SK-N-SH (cell line): ENCODE measurements around the gene IGSF9B. TPM values are rescaled to one million over a fixed set of nuclear protein-coding genes. Genes with fewer than 3 reads are reported as not detected.

Source experiments
- CTCF ChIA-PET: fragments of 300-600, 350-600 bp; formaldehyde crosslinking; extraction: SDS; loops from one replicate; lab custom pipeline; 2021; lab: Yijun Ruan, JAX
- POLR2A ChIA-PET: fragments of 350-600 bp; sonication (Branson Sonifier 250); formaldehyde crosslinking; extraction: SDS; loops from one replicate; lab custom pipeline; 2020; ENCODE audit warnings: antibody characterized with exemption, inconsistent platforms; lab: Yijun Ruan, JAX
- DNase-seq: peaks from one replicate; pipeline ENCODE4 v3.0.0; 2012
- H2AFZ ChIP-seq: fragments of 200-600 bp; sonication (generic); 2 replicates; pipeline ENCODE4 v1.8.1; 2016; ENCODE audit warnings: antibody characterized with exemption, mild to moderate bottlenecking, low read depth
- H3F3A ChIP-seq: fragments of 200-600 bp; sonication (generic); replicated peaks from 2 replicates; pipeline ENCODE3; 2016; ENCODE audit warnings: antibody characterized with exemption, mild to moderate bottlenecking; ENCODE audit not compliant: insufficient read depth
- H3K27ac ChIP-seq, 2 experiments: fragments of 200-500 bp in 1 of 2; fragments of 200-600 bp in 1 of 2; sonication (Bioruptor generic) in 1 of 2; sonication (generic), shearing (Covaris generic) in 1 of 2; 2 replicates each; pipeline versions ENCODE4 v1.5.1 to v1.6.1; 2014 to 2016; ENCODE audit warnings: low read depth in 2 of 2, inconsistent platforms in 1 of 2, low read length in 1 of 2, mild to moderate bottlenecking in 1 of 2, mixed read lengths in 1 of 2
- H3K27me3 ChIP-seq: fragments of 200-600 bp; sonication (generic), shearing (Covaris generic); 2 replicates; pipeline ENCODE4 v1.6.1; 2016; ENCODE audit warnings: mixed run types; ENCODE audit not compliant: insufficient read depth
- H3K36me3 ChIP-seq, 2 experiments: fragments of 200-500 bp in 1 of 2; fragments of 200-600 bp in 1 of 2; sonication (Bioruptor generic) in 1 of 2; sonication (generic) in 1 of 2; replicated peaks in 1 of 2; 2 replicates each; pipeline versions ENCODE3 to v1.5.1; 2014 to 2016; ENCODE audit warnings: low read length in 1 of 2, mild to moderate bottlenecking in 1 of 2; ENCODE audit not compliant: insufficient read depth in 2 of 2, control insufficient read depth in 1 of 2
- H3K4me1 ChIP-seq, 2 experiments: fragments of 200-500 bp in 1 of 2; fragments of 200-600 bp in 1 of 2; sonication (Bioruptor generic) in 1 of 2; sonication (generic), shearing (Covaris generic) in 1 of 2; 2 replicates each; pipeline versions ENCODE4 v1.5.1 to v1.6.1; 2014 to 2016; ENCODE audit warnings: low read depth in 1 of 2, low read length in 1 of 2, mixed run types in 1 of 2; ENCODE audit not compliant: insufficient read depth in 2 of 2, control insufficient read depth in 1 of 2
- H3K4me2 ChIP-seq: fragments of 200-600 bp; sonication (generic), shearing (Covaris generic); 2 replicates; pipeline ENCODE4 v1.6.1; 2017; ENCODE audit warnings: mixed run types
- H3K4me3 ChIP-seq, 2 experiments: fragments of 200-500 bp in 1 of 2; fragments of 200-600 bp in 1 of 2; sonication (Bioruptor generic) in 1 of 2; sonication (generic), shearing (Covaris generic) in 1 of 2; 2 replicates each; pipeline versions ENCODE4 v1.5.1 to v1.8.1; 2014 to 2016; ENCODE audit warnings: low read depth in 2 of 2, inconsistent platforms in 1 of 2, low read length in 1 of 2, mild to moderate bottlenecking in 1 of 2, mixed read lengths in 1 of 2, moderate library complexity in 1 of 2
- H3K79me2 ChIP-seq: fragments of 200-600 bp; sonication (generic); 2 replicates; pipeline ENCODE4 v1.8.1; 2017; ENCODE audit warnings: mild to moderate bottlenecking; ENCODE audit not compliant: insufficient read depth
- H3K9ac ChIP-seq: fragments of 200-600 bp; sonication (generic); 2 replicates; pipeline ENCODE4 v1.6.1; 2017; ENCODE audit warnings: mixed run types
- H3K9me2 ChIP-seq: fragments of 200-600 bp; sonication (generic); 2 replicates; pipeline ENCODE4 v1.6.1; 2017; ENCODE audit warnings: mixed run types
- H3K9me3 ChIP-seq: fragments of 200-600 bp; sonication (generic); 2 replicates; pipeline ENCODE4 v1.6.1; 2017; ENCODE audit warnings: mixed run types, mild to moderate bottlenecking, moderate library complexity
- H4K20me1 ChIP-seq: fragments of 200-600 bp; sonication (generic); 2 replicates; pipeline ENCODE4 v1.6.1; 2017; ENCODE audit warnings: mild to moderate bottlenecking, mixed run types; ENCODE audit not compliant: insufficient read depth
- CHD2 ChIP-seq: fragments of 150-350 bp; IDR thresholded peaks from 2 replicates; pipeline ENCODE4 v1.6.1; 2018; ENCODE audit warnings: low read length; ENCODE audit not compliant: partially characterized antibody
- EZH2phosphoT487 ChIP-seq: fragments of 200-600 bp; sonication (generic); IDR thresholded peaks from 2 replicates; pipeline ENCODE4 v1.6.1; 2017; ENCODE audit warnings: low read depth, mixed run types, mild to moderate bottlenecking, antibody characterized with exemption, moderate library complexity, borderline replicate concordance
- FOSL2 ChIP-seq: IDR thresholded peaks from 2 replicates; pipeline ENCODE4 v1.4.0; 2012; ENCODE audit warnings: low read depth, mild to moderate bottlenecking, moderate library complexity, borderline replicate concordance
- FOXJ3 ChIP-seq: sonication (generic); formaldehyde crosslinking; IDR thresholded peaks from 2 replicates; pipeline ENCODE4 v1.5.1; 2020; ENCODE audit warnings: mild to moderate bottlenecking, missing genetic modification reagents
- GABPA ChIP-seq: IDR thresholded peaks from 2 replicates; pipeline ENCODE4 v1.4.0; 2012; ENCODE audit warnings: low read depth, mild to moderate bottlenecking
- GATA2 ChIP-seq: sonication (generic); formaldehyde crosslinking; IDR thresholded peaks from 2 replicates; pipeline ENCODE4 v1.5.0; 2020; ENCODE audit warnings: mild to moderate bottlenecking, missing genetic modification reagents
- MAX ChIP-seq: IDR thresholded peaks from 2 replicates; pipeline ENCODE4 v1.4.0; 2012; ENCODE audit warnings: low read depth
- MEF2A ChIP-seq: IDR thresholded peaks from 2 replicates; pipeline ENCODE4 v1.4.0; 2012; ENCODE audit warnings: low read depth, borderline replicate concordance
- RAD21 ChIP-seq: IDR thresholded peaks from 2 replicates; pipeline ENCODE4 v1.6.1; 2012; ENCODE audit warnings: mild to moderate bottlenecking, low read length
- RFX5 ChIP-seq: IDR thresholded peaks from 2 replicates; pipeline ENCODE4 v1.6.1; 2012; ENCODE audit warnings: mild to moderate bottlenecking, improper control_type of control experiment, low read length
- RXRA ChIP-seq: IDR thresholded peaks from 2 replicates; pipeline ENCODE4 v1.4.0; 2012; ENCODE audit warnings: low read depth, mild to moderate bottlenecking, borderline replicate concordance
- SIN3A ChIP-seq: IDR thresholded peaks from 2 replicates; pipeline ENCODE4 v1.6.1; 2012; ENCODE audit warnings: low read depth, mild to moderate bottlenecking, low read length, moderate library complexity, borderline replicate concordance
- USF2 ChIP-seq: fragments of 150-350 bp; IDR thresholded peaks from 2 replicates; pipeline ENCODE4 v1.6.1; 2017; ENCODE audit warnings: antibody characterized with exemption, low read length, low read depth, borderline replicate concordance
- ZBTB33 ChIP-seq: IDR thresholded peaks from 2 replicates; pipeline ENCODE4 v1.4.0; 2012; ENCODE audit warnings: low read depth, borderline replicate concordance
- WGBS: methylation state at CpG from one replicate; pipeline ENCODE4 v1.1.6; 2017; ENCODE audit warnings: low lambda C conversion rate; 5-methylcytosine and 5-hydroxymethylcytosine counted together
- polyA plus RNA-seq, 3 experiments: library from polyadenylated mRNA; depleted of rRNA; stranded (reverse); fragments of >200 nt; gene quantifications; 2 replicates each; pipeline ENCODE4 v1.2.3, GENCODE V29; 2012
- TF ChIP-seq, protein P1 (sequence below): IDR thresholded peaks from 2 replicates; pipeline ENCODE4 v1.6.1; 2012; ENCODE audit warnings: mild to moderate bottlenecking, low read depth, low read length, moderate library complexity
- TF ChIP-seq, protein P2 (sequence below): fragments of 150-350 bp; IDR thresholded peaks from 2 replicates; pipeline ENCODE4 v1.6.1; 2016; ENCODE audit warnings: mild to moderate bottlenecking, low read depth, low read length
- TF ChIP-seq, protein P3 (sequence below): IDR thresholded peaks from 2 replicates; pipeline ENCODE4 v1.4.0; 2012; ENCODE audit warnings: low read depth, borderline replicate concordance

Gene IGSF9B
- polyA plus RNA-seq, 1 of the 3 experiments (the other 2 are of a cell fraction), result 0.41 TPM

GRCh38 chr11:133867456-133867855 is 89.3 kb downstream of the IGSF9B start (continued):
- TF ChIP-seq, protein P1, sequence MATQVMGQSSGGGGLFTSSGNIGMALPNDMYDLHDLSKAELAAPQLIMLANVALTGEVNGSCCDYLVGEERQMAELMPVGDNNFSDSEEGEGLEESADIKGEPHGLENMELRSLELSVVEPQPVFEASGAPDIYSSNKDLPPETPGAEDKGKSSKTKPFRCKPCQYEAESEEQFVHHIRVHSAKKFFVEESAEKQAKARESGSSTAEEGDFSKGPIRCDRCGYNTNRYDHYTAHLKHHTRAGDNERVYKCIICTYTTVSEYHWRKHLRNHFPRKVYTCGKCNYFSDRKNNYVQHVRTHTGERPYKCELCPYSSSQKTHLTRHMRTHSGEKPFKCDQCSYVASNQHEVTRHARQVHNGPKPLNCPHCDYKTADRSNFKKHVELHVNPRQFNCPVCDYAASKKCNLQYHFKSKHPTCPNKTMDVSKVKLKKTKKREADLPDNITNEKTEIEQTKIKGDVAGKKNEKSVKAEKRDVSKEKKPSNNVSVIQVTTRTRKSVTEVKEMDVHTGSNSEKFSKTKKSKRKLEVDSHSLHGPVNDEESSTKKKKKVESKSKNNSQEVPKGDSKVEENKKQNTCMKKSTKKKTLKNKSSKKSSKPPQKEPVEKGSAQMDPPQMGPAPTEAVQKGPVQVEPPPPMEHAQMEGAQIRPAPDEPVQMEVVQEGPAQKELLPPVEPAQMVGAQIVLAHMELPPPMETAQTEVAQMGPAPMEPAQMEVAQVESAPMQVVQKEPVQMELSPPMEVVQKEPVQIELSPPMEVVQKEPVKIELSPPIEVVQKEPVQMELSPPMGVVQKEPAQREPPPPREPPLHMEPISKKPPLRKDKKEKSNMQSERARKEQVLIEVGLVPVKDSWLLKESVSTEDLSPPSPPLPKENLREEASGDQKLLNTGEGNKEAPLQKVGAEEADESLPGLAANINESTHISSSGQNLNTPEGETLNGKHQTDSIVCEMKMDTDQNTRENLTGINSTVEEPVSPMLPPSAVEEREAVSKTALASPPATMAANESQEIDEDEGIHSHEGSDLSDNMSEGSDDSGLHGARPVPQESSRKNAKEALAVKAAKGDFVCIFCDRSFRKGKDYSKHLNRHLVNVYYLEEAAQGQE, result no peak
- TF ChIP-seq FOXJ3 (no peak), RAD21 (no peak), ZBTB33 (no peak), MAX (no peak), EZH2phosphoT487 (no peak), MEF2A (no peak)

DNA sequence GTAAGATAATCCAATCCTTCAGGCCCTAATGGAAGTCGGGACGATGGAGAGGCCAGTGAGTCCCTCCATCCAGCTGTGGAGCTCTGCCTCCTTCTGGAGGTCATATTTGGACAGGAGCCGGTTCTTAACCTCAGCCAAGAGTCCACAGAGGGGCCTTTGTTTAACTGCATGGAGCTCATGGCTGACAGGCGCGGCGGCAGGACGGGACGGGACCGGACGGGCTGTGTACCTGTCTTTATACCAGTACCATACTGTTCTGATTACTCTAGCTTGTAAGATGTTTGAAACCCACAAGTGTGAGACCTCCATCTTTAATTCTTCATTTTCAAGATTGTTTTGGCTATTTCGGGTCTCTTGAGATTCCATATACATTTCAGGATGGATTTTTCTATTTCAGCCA is 91.3 kb downstream of the IGSF9B start:
- H3K4me1 ChIP-seq, result no peaks in the 10 kb centered on the region
- WGBS, result 64% methylated on average over 11 of the region's 11 CpGs
- no peaks in the 10 kb centered on the region for H4K20me1 ChIP-seq
- ChIA-PET POLR2A (no interaction called here), CTCF (no interaction called here)
- no peak for DNase-seq
- H3K9me2 ChIP-seq, result no peaks in the 10 kb centered on the region
- H3K36me3 ChIP-seq, result no peaks in the 10 kb centered on the region
- H3F3A ChIP-seq, result no peaks in the 10 kb centered on the region
- no peaks in the 10 kb centered on the region for H3K9me3 ChIP-seq
- no peak overlapping the region for H3K9ac ChIP-seq
- H3K27ac ChIP-seq, result no peak overlapping the region
- no peaks in the 10 kb centered on the region for H3K27me3 ChIP-seq
- no peak overlapping the region for H2AFZ ChIP-seq
- no peak overlapping the region for H3K4me3 ChIP-seq
- H3K79me2 ChIP-seq, result no peaks in the 10 kb centered on the region
- H3K4me2 ChIP-seq, result no peak overlapping the region
- TF ChIP-seq GATA2 (CRISPR knock-in tag) (no peak), FOSL2 (no peak), MAX (no peak), RFX5 (no peak), GABPA (no peak), USF2 (no peak), CHD2 (no peak), SIN3A (no peak), RXRA (no peak), RAD21 (no peak)
- TF ChIP-seq, protein P2, sequence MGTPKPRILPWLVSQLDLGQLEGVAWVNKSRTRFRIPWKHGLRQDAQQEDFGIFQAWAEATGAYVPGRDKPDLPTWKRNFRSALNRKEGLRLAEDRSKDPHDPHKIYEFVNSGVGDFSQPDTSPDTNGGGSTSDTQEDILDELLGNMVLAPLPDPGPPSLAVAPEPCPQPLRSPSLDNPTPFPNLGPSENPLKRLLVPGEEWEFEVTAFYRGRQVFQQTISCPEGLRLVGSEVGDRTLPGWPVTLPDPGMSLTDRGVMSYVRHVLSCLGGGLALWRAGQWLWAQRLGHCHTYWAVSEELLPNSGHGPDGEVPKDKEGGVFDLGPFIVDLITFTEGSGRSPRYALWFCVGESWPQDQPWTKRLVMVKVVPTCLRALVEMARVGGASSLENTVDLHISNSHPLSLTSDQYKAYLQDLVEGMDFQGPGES, result no peak
- TF ChIP-seq, protein P3, sequence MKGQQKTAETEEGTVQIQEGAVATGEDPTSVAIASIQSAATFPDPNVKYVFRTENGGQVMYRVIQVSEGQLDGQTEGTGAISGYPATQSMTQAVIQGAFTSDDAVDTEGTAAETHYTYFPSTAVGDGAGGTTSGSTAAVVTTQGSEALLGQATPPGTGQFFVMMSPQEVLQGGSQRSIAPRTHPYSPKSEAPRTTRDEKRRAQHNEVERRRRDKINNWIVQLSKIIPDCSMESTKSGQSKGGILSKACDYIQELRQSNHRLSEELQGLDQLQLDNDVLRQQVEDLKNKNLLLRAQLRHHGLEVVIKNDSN, result no peak
- TF ChIP-seq, protein P1, result no peak
